ENCODE data around the gene TNFRSF13B. TPM values are rescaled to one million over a fixed set of nuclear protein-coding genes. Genes with fewer than 3 reads are reported as not detected.
A peak's percentile ranks its signal among the peaks of the same experiment; 100 is the strongest.

TNFRSF13B gene
- total and polyA plus RNA-seq, 10 of the 15 experiments (the other 5 are each of a cell fraction or from before 2014, with no cell fraction given), result 15.5 to 231 (median 119) TPM

- peak overlapping the region; percentile 52 for H3K4me2 ChIP-seq (ENCODE audit: control insufficient read depth, insufficient read depth)
- ChIA-PET CTCF (interaction anchor here (0.6 to 19.5 kb wide), 5 partner anchors 8 to 347 kb away, joined by 3 to 361 read pairs (median 4); no protein-coding TSS in a partner anchor), RAD21 (ENCODE audit: unreplicated experiment) (interaction anchor here (22.6 to 30.7 kb wide), 2 partner anchors 8 to 10 kb away, joined by 913 read pairs; partner anchors contain the start of gene TNFRSF13B), SMC1A (ENCODE audit: uncharacterized antibody, unreplicated experiment) (interaction anchor here (0.6 to 21.7 kb wide), 9 partner anchors 3 to 558 kb away, joined by 3 to 812 read pairs (median 4); partner anchors contain the start of gene TNFRSF13B), POLR2A (interaction anchor here (1.8 to 21.9 kb wide), 3 partner anchors 4 to 15 kb away, joined by 6 to 656 read pairs (median 656); partner anchors contain the start of gene TNFRSF13B)
- H3K4me1 ChIP-seq (ENCODE audit: control insufficient read depth, insufficient read depth, low read length), result peaks cover 65% of the 10 kb centered on the region
- H3K36me3 ChIP-seq (ENCODE audit: control insufficient read depth in 2 of 2, insufficient read depth in 2 of 2, low read length in 1 of 2), result no peaks in the 10 kb centered on the region
- peak overlapping the region; percentile 72 for H3K9ac ChIP-seq (ENCODE audit: control insufficient read depth, insufficient read depth, low read length)
- no peak for DNase-seq (ENCODE audit: low read depth, low spot score)
- no peaks in the 10 kb centered on the region for H4K20me1 ChIP-seq (ENCODE audit: control insufficient read depth, insufficient read depth)
- no peaks in the 10 kb centered on the region for H3K9me3 ChIP-seq (replicated peaks; ENCODE audit: control insufficient read depth, insufficient read depth, low read length)
- peak overlapping the region; percentile 5; the same call in 1 of the 2 replicates for H2AFZ ChIP-seq (ENCODE audit: control insufficient read depth, low read depth, low read length)
- FAIRE-seq, result no peak
- in situ Hi-C loops (cut with MboI) (loop anchor here (25.0 kb wide), 1 partner anchor 1938 kb away; no protein-coding TSS in a partner anchor), intact Hi-C loops (cut with micrococcal nuclease; ENCODE audit: unreplicated experiment) (loop anchor here (1.0 kb wide), 2 partner anchors 10 to 14 kb away; no protein-coding TSS in a partner anchor)
- H3K27me3 ChIP-seq (replicated peaks in 1 of 2; ENCODE audit: control insufficient read depth in 2 of 2, insufficient read depth in 2 of 2, low read length in 1 of 2), result no peaks in the 10 kb centered on the region
- WGBS (ENCODE audit: insufficient coverage, insufficient replicate concordance, low lambda C conversion rate, missing lambda C conversion rate), result 21% methylated on average over 6 of the region's 6 CpGs
- no TSS peak for BruUV-seq (replicated peaks)
- H3K27ac ChIP-seq (ENCODE audit: control insufficient read depth, insufficient read depth), result peak overlapping the region; percentile 92
- peaks cover 40% of the 10 kb centered on the region for H3K79me2 ChIP-seq (ENCODE audit: control insufficient read depth, insufficient read depth, low read length)
- peak overlapping the region; percentile 29 for H3K4me3 ChIP-seq
- no peak for ATAC-seq
- TF ChIP-seq CBX5 (IDR thresholded peaks at IDR 0.05; ENCODE audit: low read depth) (no peak), SMAD1 (IDR thresholded peaks at IDR 0.05; ENCODE audit: low read depth, partially characterized antibody) (no peak), CREB1 (IDR thresholded peaks at IDR 0.05; ENCODE audit: low read depth) (no peak), HDAC6 (IDR thresholded peaks at IDR 0.05; ENCODE audit: unreplicated experiment) (no peak), ZBED1 (IDR thresholded peaks at IDR 0.05; ENCODE audit: borderline replicate concordance) (0 out of 2 replicates have a peak, but pooled peaks have one; percentile 4), PBX3 (IDR thresholded peaks at IDR 0.05; ENCODE audit: insufficient replicate concordance, low read depth, low read length) (peak; percentile 70), ZNF217 (IDR thresholded peaks at IDR 0.05) (peak; percentile 58; the same call in 1 of the 2 replicates), SMARCA5 (IDR thresholded peaks at IDR 0.05) (no peak), NRF1 (conservative IDR thresholded peaks at IDR 0.05; ENCODE audit: low read depth, low read length) (no peak), EED (IDR thresholded peaks at IDR 0.05; ENCODE audit: low read depth) (no peak)
- TF ChIP-seq, protein P1, sequence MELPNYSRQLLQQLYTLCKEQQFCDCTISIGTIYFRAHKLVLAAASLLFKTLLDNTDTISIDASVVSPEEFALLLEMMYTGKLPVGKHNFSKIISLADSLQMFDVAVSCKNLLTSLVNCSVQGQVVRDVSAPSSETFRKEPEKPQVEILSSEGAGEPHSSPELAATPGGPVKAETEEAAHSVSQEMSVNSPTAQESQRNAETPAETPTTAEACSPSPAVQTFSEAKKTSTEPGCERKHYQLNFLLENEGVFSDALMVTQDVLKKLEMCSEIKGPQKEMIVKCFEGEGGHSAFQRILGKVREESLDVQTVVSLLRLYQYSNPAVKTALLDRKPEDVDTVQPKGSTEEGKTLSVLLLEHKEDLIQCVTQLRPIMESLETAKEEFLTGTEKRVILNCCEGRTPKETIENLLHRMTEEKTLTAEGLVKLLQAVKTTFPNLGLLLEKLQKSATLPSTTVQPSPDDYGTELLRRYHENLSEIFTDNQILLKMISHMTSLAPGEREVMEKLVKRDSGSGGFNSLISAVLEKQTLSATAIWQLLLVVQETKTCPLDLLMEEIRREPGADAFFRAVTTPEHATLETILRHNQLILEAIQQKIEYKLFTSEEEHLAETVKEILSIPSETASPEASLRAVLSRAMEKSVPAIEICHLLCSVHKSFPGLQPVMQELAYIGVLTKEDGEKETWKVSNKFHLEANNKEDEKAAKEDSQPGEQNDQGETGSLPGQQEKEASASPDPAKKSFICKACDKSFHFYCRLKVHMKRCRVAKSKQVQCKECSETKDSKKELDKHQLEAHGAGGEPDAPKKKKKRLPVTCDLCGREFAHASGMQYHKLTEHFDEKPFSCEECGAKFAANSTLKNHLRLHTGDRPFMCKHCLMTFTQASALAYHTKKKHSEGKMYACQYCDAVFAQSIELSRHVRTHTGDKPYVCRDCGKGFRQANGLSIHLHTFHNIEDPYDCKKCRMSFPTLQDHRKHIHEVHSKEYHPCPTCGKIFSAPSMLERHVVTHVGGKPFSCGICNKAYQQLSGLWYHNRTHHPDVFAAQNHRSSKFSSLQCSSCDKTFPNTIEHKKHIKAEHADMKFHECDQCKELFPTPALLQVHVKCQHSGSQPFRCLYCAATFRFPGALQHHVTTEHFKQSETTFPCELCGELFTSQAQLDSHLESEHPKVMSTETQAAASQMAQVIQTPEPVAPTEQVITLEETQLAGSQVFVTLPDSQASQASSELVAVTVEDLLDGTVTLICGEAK (IDR thresholded peaks at IDR 0.05; ENCODE audit: borderline replicate concordance), result no peak
- TF ChIP-seq, protein P2, sequence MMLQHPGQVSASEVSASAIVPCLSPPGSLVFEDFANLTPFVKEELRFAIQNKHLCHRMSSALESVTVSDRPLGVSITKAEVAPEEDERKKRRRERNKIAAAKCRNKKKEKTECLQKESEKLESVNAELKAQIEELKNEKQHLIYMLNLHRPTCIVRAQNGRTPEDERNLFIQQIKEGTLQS (IDR thresholded peaks at IDR 0.05; ENCODE audit: borderline replicate concordance, extremely low read depth, low read depth, low read length), result no peak
- TF ChIP-seq, protein P3, sequence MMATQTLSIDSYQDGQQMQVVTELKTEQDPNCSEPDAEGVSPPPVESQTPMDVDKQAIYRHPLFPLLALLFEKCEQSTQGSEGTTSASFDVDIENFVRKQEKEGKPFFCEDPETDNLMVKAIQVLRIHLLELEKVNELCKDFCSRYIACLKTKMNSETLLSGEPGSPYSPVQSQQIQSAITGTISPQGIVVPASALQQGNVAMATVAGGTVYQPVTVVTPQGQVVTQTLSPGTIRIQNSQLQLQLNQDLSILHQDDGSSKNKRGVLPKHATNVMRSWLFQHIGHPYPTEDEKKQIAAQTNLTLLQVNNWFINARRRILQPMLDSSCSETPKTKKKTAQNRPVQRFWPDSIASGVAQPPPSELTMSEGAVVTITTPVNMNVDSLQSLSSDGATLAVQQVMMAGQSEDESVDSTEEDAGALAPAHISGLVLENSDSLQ (IDR thresholded peaks at IDR 0.05), result peak; percentile 94
Measured at GRCh38 chr17:16974569-16975276, 2.8 kb upstream of the TNFRSF13B start.
